GM21526 (cell line): ENCODE results near the gene CDH18.

Source experiments
- ATAC-seq: cut with Tn5 transposase; IDR thresholded peaks from one replicate; pipeline ENCODE4 v1.9.1; 2021; ENCODE audit warnings: moderate library complexity; ENCODE audit not compliant: unreplicated experiment, low FRiP score

The CDH18 gene

DNA sequence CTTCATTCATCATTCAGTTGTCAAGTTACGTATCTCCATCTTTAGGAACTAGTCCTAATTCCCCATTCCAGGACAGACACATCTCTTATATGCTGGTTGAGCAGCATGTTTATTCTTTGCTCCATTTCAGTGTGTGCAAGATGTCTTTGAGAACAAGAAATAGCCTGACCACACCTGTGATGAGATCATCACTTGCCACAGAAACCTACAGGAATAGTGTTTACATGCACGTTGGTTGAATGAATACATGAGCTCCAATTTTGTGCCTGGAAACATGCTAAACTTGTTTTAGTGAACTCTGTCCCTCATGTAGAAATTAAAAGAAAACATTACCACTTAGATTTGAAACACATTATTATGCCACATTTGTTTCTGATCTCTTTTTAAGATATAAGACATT is 489.1 kb downstream of the CDH18 start:
- ATAC-seq = no peak

DNA sequence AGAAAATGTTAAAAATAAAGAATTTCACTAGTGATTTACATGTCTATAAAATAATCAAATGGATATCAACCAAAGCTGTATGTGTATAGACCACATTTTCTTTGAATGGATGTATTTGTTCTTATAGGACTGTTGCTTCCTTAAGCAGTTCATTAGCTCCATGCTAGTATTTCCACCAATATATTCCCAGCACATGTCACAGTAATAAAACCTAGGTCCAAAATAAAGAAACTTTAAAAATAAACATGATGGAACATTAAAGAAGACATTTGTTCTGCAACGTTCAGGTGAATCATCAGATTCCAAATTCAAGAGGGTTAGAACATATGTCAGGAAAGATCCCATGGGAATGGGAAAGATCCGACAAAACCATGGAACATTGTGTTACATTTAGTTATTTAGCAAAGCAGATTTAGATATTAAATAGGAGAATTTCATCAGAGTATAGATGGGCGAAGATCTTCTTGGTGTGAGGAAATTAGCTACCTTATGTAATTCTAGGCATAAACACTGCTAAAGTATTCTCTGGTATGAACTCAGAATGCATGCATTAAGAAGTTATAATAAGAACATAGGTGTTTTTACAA is 490.7 kb downstream of the CDH18 start:
- ATAC-seq = no peak

DNA sequence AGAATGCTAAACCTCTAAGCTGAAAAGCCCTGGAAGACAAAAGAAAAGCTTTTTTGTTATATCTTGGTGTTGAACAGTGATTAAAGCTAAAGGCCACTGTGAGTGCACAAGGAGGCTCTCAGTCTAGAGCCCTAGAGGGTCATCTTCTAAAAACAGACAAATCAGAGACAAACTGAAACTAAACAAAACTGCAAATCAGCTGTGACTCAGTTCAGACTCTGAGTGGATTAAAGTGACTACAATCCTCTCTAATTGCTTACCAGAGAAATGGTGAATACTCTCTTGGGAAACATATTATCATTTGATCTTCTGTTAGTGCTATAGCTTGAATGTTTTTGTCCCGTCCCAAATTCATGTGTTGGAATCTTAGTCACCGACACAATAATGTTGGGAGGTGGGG is 491.9 kb downstream of the CDH18 start:
- no peak for ATAC-seq

DNA sequence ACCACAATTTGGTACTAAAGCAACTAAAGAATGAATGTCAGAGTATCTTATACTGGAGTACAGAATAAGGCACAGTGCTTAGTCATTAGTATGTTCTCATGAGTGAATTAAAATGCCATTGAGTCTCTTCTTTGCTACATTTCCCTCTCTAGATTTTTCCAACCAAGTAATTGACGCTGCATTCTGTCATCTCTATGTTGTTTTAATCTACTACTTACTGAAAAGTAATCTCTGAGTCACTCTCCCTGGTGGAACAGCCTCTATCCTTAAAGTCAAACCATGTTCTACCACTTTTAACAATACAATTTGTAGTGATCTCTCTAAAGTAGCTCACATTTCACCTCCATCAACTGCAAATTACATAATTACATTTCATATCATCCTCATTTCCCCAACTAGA is 495.1 kb downstream of the CDH18 start:
- no peak for ATAC-seq

DNA sequence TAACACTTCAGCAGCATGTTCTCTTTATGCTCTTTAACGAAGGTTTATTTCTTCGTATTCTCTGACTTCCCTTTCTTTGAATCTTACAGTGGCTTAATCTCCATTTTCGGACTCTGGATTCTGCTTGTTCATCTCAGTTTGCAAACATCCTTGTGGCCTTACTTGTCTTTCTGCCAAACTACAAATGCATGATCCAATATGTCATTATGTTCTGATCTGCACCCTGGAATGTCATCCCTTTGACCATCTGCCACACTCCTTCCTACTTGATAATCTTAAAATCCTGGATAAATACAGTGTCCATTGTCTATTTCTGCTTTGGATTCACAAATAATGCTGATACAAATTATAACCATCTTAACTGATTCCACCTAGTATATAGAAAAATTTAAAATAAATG is 499.2 kb downstream of the CDH18 start:
- no peak for ATAC-seq

DNA sequence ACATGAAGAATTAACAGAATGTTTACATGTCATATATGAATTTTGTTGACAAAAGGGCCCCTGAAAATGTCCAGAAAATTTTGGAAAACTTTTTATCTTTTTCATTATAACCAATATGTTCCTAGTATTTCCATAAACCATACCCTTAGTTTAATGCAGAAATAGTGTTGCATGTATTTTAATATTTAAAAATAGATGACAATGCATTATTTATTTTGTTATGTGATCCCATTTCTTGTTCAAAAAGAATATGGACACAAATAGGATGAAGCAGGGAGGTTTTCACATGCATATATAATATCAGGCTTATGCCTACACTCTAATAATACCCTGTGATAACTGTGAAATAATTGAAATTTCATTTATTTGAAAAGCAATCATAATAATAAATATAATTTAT is 500.5 kb downstream of the CDH18 start:
- no peak for ATAC-seq

DNA sequence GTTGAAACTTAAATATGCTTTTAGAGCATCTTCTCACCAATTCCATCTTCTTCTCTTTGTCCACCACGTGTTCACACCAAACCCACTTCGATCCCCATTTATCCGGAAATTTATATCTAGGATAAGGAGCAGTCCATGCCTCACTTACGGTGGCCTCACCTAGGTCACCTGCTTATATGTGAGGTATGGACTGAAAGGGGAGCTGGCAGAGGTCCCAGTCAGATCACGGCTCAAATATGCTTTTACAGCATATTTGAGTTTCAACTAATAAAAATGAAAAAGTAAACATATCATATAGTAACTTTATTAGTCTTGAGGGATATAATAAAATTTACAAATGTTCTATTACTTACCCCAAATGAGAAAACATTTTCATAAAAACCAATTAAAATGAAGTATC is 508.4 kb downstream of the CDH18 start:
- ATAC-seq = no peak

DNA sequence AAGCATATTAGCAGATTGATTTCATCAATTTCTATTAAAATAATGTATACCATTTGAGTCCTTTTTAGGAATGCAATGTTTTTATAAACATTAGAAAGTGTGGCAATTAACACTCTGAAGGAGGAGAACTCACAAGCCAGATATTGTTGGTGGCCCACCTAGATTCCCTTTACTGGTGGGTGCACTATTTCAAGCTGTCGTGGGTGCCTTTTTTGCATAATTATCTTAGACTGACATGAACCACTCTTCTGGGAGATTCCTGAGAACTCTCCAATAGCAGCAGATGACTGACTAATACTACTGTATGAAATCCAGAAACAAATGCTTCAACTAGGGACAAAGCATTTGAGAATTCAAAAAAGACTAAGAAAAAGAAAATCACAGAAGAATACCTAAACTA is 526.0 kb downstream of the CDH18 start:
- ATAC-seq = no peak

DNA sequence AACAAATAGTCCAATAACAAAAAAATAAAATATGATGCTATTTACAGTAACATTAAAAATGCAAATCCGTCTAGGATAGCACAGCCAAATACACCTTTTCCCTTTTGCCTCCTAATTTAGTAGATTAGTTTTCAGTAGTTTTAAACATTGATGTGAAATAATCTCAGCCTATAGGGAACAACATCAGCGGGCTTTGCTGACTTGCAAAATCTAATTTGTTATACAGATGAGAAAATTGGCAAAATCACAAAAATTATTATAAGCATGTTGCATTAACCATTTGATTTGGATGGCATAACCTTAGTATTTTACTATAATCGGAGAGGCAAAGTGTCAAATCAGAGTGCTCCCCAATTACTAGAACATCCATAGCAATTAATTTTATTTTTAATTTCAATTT is 563.5 kb downstream of the CDH18 start:
- ATAC-seq = no peak
